NT2/D1 (cell line): ENCODE data around the gene CHML.

Experiments
- SUZ12 ChIP-seq: IDR thresholded peaks from 2 replicates; pipeline ENCODE4 v1.6.1; 2011; ENCODE audit not compliant: insufficient read length, insufficient read depth; ENCODE audit errors: extremely low read depth
- YY1 ChIP-seq: IDR thresholded peaks from 2 replicates; pipeline ENCODE4 v1.6.1; 2011; ENCODE audit not compliant: insufficient read length, insufficient read depth
- ZNF274 ChIP-seq: IDR thresholded peaks from 2 replicates; pipeline ENCODE4 v1.6.1; 2011; ENCODE audit warnings: mild to moderate bottlenecking, low read depth, low read length

DNA sequence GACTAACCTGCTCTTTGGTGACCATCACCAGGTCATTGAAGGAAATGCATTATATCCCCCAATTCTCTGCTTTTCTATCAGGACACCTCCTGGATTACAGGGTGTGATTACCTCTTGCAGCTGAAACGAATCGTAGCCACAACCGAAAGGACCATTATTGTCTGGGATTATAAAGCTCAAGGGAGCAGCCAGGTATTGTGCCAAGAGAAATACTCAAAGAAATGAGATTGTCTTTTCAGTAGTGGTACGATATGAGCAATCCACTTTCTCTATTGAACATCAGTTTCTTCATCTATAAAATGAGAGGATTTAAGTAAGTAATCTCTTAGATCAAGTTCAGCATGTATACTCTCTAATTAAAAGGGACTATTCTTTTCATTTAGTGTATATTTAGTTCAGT is 39.2 kb upstream of the CHML start:
- no peak for TF ChIP-seq SUZ12
- no peak for TF ChIP-seq ZNF274
- no peak for TF ChIP-seq YY1
